Measurements from ENCODE around the gene RNF114. TPM values are rescaled to one million over a fixed set of nuclear protein-coding genes. Genes with fewer than 3 reads are reported as not detected.

The RNF114 gene
- total RNA-seq, 1 experiment from 2014 or later = 88.1 TPM

- TF ChIP-seq FOXK1 (CRISPR knock-in tag; IDR thresholded peaks at IDR 0.05) (no peak), PRRX2 (CRISPR knock-in tag; IDR thresholded peaks at IDR 0.05) (no peak)
These were observed 47.1 kb downstream of the RNF114 start (continued) for GRCh38 chr20:49983123-49983847.

- Mint-ChIP-seq H3K36me3 (peaks cover 5% of the 10 kb centered on the region; the same call in 1 of the 2 replicates), H3K27ac (peak overlapping the region; percentile 24; the same call in 1 of the 2 replicates), H3K9me3 (no peaks in the 10 kb centered on the region), H3K4me1 (peaks cover 83% of the 10 kb centered on the region), H3K4me3 (peak overlapping the region; percentile 84), H3K27me3 (ENCODE audit: low read depth) (peaks cover 34% of the 10 kb centered on the region)
- TF ChIP-seq E2F1 (CRISPR knock-in tag; IDR thresholded peaks at IDR 0.05) (no peak), FOXK1 (CRISPR knock-in tag; IDR thresholded peaks at IDR 0.05) (no peak), STAT6 (CRISPR knock-in tag; conservative IDR thresholded peaks at IDR 0.05; ENCODE audit: low read depth) (no peak), NFE2L1 (CRISPR knock-in tag; IDR thresholded peaks at IDR 0.05) (no peak)
- no peak for DNase-seq (ENCODE audit: low spot score)
- POLR2A ChIA-PET = interaction anchor here (0.5 to 0.9 kb wide), 4 partner anchors 63 to 542 kb away, joined by 3 to 4 read pairs (median 3); no protein-coding TSS in a partner anchor
- ATAC-seq = no peak
- CTCF ChIA-PET = interaction anchor here (0.7 to 10.5 kb wide), 5 partner anchors 71 to 195 kb away, joined by 3 to 288 read pairs (median 4); partner anchors contain the start of gene PEDS1
These were observed 47.7 kb downstream of the RNF114 start for GRCh38 chr20:49983848-49984408.

- POLR2A ChIA-PET = no interaction called here
- peaks cover 86% of the 10 kb centered on the region for H3K4me1 Mint-ChIP-seq
- H3K36me3 Mint-ChIP-seq = peaks cover 5% of the 10 kb centered on the region; the same call in 1 of the 2 replicates
- CTCF ChIA-PET = interaction anchor here (0.7 to 10.5 kb wide), 4 partner anchors 84 to 194 kb away, joined by 3 to 288 read pairs (median 4); partner anchors contain the start of gene PEDS1
- H3K27me3 Mint-ChIP-seq (ENCODE audit: low read depth) = peaks cover 30% of the 10 kb centered on the region
- TF ChIP-seq MAX (CRISPR knock-in tag; IDR thresholded peaks at IDR 0.05) = 0 out of 2 replicates have a peak, but pooled peaks have one; percentile 25
- no peak for TF ChIP-seq TP53 (CRISPR knock-in tag; IDR thresholded peaks at IDR 0.05)
- DNase-seq (ENCODE audit: low spot score) (no peak), ATAC-seq (no peak)
- H3K27ac Mint-ChIP-seq = no peak overlapping the region
- H3K9me3 Mint-ChIP-seq = no peaks in the 10 kb centered on the region
- H3K4me3 Mint-ChIP-seq = peak overlapping the region; percentile 84
These were observed 48.4 kb downstream of the RNF114 start for GRCh38 chr20:49984426-49985153.

- peaks cover 88% of the 10 kb centered on the region for H3K4me1 Mint-ChIP-seq
- TF ChIP-seq TEAD4 (CRISPR knock-in tag; IDR thresholded peaks at IDR 0.05) (no peak), ZMAT4 (CRISPR knock-in tag; IDR thresholded peaks at IDR 0.05) (no peak), PRRX2 (CRISPR knock-in tag; IDR thresholded peaks at IDR 0.05) (no peak), JUN (CRISPR knock-in tag; IDR thresholded peaks at IDR 0.05) (no peak)
- peaks cover 5% of the 10 kb centered on the region; the same call in 1 of the 2 replicates for H3K36me3 Mint-ChIP-seq
- H3K27me3 Mint-ChIP-seq (ENCODE audit: low read depth) = peaks cover 25% of the 10 kb centered on the region
- H3K27ac Mint-ChIP-seq = no peak overlapping the region
- H3K9me3 Mint-ChIP-seq = no peaks in the 10 kb centered on the region
- CTCF ChIA-PET = interaction anchor here (10.5 kb wide), 1 partner anchor 84 kb away, joined by 288 read pairs; no protein-coding TSS in a partner anchor
- DNase-seq (ENCODE audit: low spot score) = no peak
- ATAC-seq = no peak
- POLR2A ChIA-PET = no interaction called here
- H3K4me3 Mint-ChIP-seq = peak overlapping the region; percentile 52
These were observed 49.0 kb downstream of the RNF114 start for GRCh38 chr20:49985157-49985556.
